HepG2 (cell line): ENCODE measurements around the gene ROMO1. TPM values are rescaled to one million over a fixed set of nuclear protein-coding genes. Genes with fewer than 3 reads are reported as not detected.

Source experiments
- ATF5 ChIP-seq: sonication (generic); formaldehyde crosslinking; IDR thresholded peaks from 2 replicates; pipeline ENCODE4 v1.4.0; 2020; ENCODE audit warnings: mild to moderate bottlenecking, low read depth, missing genetic modification reagents
- ATF7 ChIP-seq, 2 experiments: fragments of 450-650 bp in 1 of 2; sonication (generic) in 1 of 2; formaldehyde crosslinking in 1 of 2; IDR thresholded peaks; 2 replicates each; pipeline versions ENCODE4 v1.4.0 to v1.6.1; 2016 to 2020; ENCODE audit warnings: antibody characterized with exemption in 1 of 2, mild to moderate bottlenecking in 1 of 2, missing genetic modification reagents in 1 of 2
- ATM ChIP-seq: fragments of 450-650 bp; IDR thresholded peaks from 2 replicates; pipeline ENCODE4 v1.7.1; 2017; ENCODE audit warnings: mild to moderate bottlenecking, borderline replicate concordance
- ELF3 ChIP-seq: IDR thresholded peaks from 2 replicates; pipeline ENCODE4 v1.6.1; 2016; ENCODE audit warnings: missing genetic modification reagents, missing compliant biosample characterization
- FOXO1 ChIP-seq: sonication (generic); formaldehyde crosslinking; IDR thresholded peaks from 2 replicates; pipeline ENCODE4 v1.4.0; 2020; ENCODE audit warnings: missing genetic modification reagents
- IRF1 ChIP-seq: sonication (generic); formaldehyde crosslinking; IDR thresholded peaks from 2 replicates; pipeline ENCODE4 v1.4.0; 2020; ENCODE audit warnings: low read depth, mild to moderate bottlenecking, missing genetic modification reagents
- KDM5A ChIP-seq: fragments of 200-600 bp; sonication (generic); IDR thresholded peaks from 2 replicates; pipeline ENCODE4 v1.7.0; 2018; ENCODE audit warnings: antibody characterized with exemption, mild to moderate bottlenecking, low read length, borderline replicate concordance
- MEIS2 ChIP-seq: sonication (generic); formaldehyde crosslinking; IDR thresholded peaks from 2 replicates; pipeline ENCODE4 v1.9.0; 2021; ENCODE audit warnings: mild to moderate bottlenecking, missing genetic modification reagents
- MIER3 ChIP-seq: IDR thresholded peaks from 2 replicates; pipeline ENCODE4 v1.6.1; 2016; ENCODE audit warnings: missing compliant biosample characterization, borderline replicate concordance
- MTA3 ChIP-seq: sonication (generic); formaldehyde crosslinking; IDR thresholded peaks from 2 replicates; pipeline ENCODE4 v1.4.0; 2020; ENCODE audit warnings: missing genetic modification reagents
- PRMT3 ChIP-seq: sonication (generic); formaldehyde crosslinking; IDR thresholded peaks from 2 replicates; pipeline ENCODE4 v1.8.1; 2022; ENCODE audit warnings: low read depth, mild to moderate bottlenecking, moderate library complexity, missing genetic modification reagents, borderline replicate concordance
- SP1 ChIP-seq, 2 experiments: fragments of 450-650 bp in 1 of 2; sonication (generic) in 1 of 2; formaldehyde crosslinking in 1 of 2; IDR thresholded peaks; 2 replicates each; pipeline versions ENCODE4 v1.4.0 to v1.6.1; 2016 to 2020; ENCODE audit warnings: missing genetic modification reagents in 1 of 2
- TGIF2 ChIP-seq: IDR thresholded peaks from 2 replicates; pipeline ENCODE4 v1.6.1; 2016; ENCODE audit warnings: control low read depth, missing compliant biosample characterization
- TMF1 ChIP-seq: sonication (generic); formaldehyde crosslinking; IDR thresholded peaks from 2 replicates; pipeline ENCODE4 v1.8.1; 2022; ENCODE audit warnings: low read depth, missing genetic modification reagents
- ZBTB43 ChIP-seq: sonication (generic); formaldehyde crosslinking; conservative IDR thresholded peaks from 2 replicates; pipeline ENCODE4 v1.4.0; 2020; ENCODE audit warnings: missing genetic modification reagents
- ZNF274 ChIP-seq: sonication (generic); formaldehyde crosslinking; IDR thresholded peaks from 2 replicates; pipeline ENCODE4 v1.5.1; 2020; ENCODE audit warnings: mild to moderate bottlenecking, missing genetic modification reagents
- ZNF350 ChIP-seq: sonication (generic); formaldehyde crosslinking; IDR thresholded peaks from 2 replicates; pipeline ENCODE4 v1.4.0; 2020; ENCODE audit warnings: mild to moderate bottlenecking, low read depth, missing genetic modification reagents, borderline replicate concordance
- ZNF605 ChIP-seq: sonication (generic); formaldehyde crosslinking; IDR thresholded peaks from 2 replicates; pipeline ENCODE4 v1.8.0; 2022; ENCODE audit warnings: mild to moderate bottlenecking, missing genetic modification reagents
- ZNF607 ChIP-seq: sonication (generic); formaldehyde crosslinking; IDR thresholded peaks from 2 replicates; pipeline ENCODE4 v1.5.1; 2020; ENCODE audit warnings: missing genetic modification reagents, mild to moderate bottlenecking, borderline replicate concordance
- ZSCAN29 ChIP-seq: sonication (generic); formaldehyde crosslinking; conservative IDR thresholded peaks from 2 replicates; pipeline ENCODE4 v1.4.0; 2020; ENCODE audit warnings: mild to moderate bottlenecking, missing genetic modification reagents
- polyA plus RNA-seq, 8 experiments: library from polyadenylated mRNA; depleted of rRNA in 3 of 8; stranded (reverse) in 7 of 8; unstranded in 1 of 8; fragments of >200 nt; fragmentation: Illumina TruSeq in 4 of 8; extraction: Trizol in 4 of 8; gene quantifications; 2 replicates each; pipeline versions ENCODE4 v1.2.1 to v1.2.3, GENCODE V29; 2011 to 2016; ENCODE audit warnings: low read depth in 4 of 8, missing spikeins in 1 of 8, mixed read lengths in 1 of 8; ENCODE audit not compliant: insufficient read depth in 1 of 8
- total RNA-seq, 5 experiments: library from RNA; depleted of rRNA; stranded (reverse); fragments of >200 nt; fragmentation: Illumina TruSeq; extraction: Trizol; gene quantifications; 2 replicates each; pipeline ENCODE4 v1.2.3, GENCODE V29; 2016; ENCODE audit warnings: low read depth in 1 of 5
- TF ChIP-seq, protein P1 (sequence below): IDR thresholded peaks from 2 replicates; pipeline ENCODE4 v1.6.1; 2016; ENCODE audit warnings: missing genetic modification reagents, missing compliant biosample characterization
- TF ChIP-seq, protein P2 (sequence below): sonication (generic); formaldehyde crosslinking; IDR thresholded peaks from 2 replicates; pipeline ENCODE4 v1.4.0; 2020; ENCODE audit warnings: missing genetic modification reagents
- TF ChIP-seq, protein P3 (sequence below): sonication (generic); formaldehyde crosslinking; IDR thresholded peaks from 2 replicates; pipeline ENCODE4 v1.5.0; 2020; ENCODE audit warnings: missing genetic modification reagents

ROMO1 gene
- total and polyA plus RNA-seq, 2 of the 13 experiments (the other 11 are each of a cell fraction or from before 2014, with no cell fraction given), result 636 to 755 TPM

GRCh38 chr20:35743693-35744491 lies 44.7 kb downstream of the ROMO1 start (continued):
- TF ChIP-seq ATF7 (IDR thresholded peaks at IDR 0.05) (0 out of 2 replicates have a peak, but pooled peaks have one; percentile 9), ATF7 (CRISPR knock-in tag; IDR thresholded peaks at IDR 0.05) (no peak; the same call in 1 of the 2 replicates), TGIF2 (CRISPR knock-in tag) (no peak), FOXO1 (CRISPR knock-in tag) (peak; percentile 10; the same call in 1 of the 2 replicates), ZSCAN29 (CRISPR knock-in tag) (no peak), KDM5A (no peak), IRF1 (CRISPR knock-in tag) (no peak), SP1 (IDR thresholded peaks at IDR 0.05) (no peak), SP1 (CRISPR knock-in tag; IDR thresholded peaks at IDR 0.05) (no peak; the same call in 1 of the 2 replicates), TMF1 (CRISPR knock-in tag) (no peak), ZNF274 (CRISPR knock-in tag) (no peak), ZBTB43 (no peak), ATM (no peak; the same call in 1 of the 2 replicates), ZNF607 (no peak), ATF5 (CRISPR knock-in tag) (no peak), MTA3 (CRISPR knock-in tag) (no peak), PRMT3 (CRISPR knock-in tag) (0 out of 2 replicates have a peak, but pooled peaks have one; percentile 40), ELF3 (CRISPR knock-in tag) (no peak), ZNF605 (no peak), MEIS2 (no peak), ZNF350 (peak; percentile 53; the same call in 1 of the 2 replicates), MIER3 (CRISPR knock-in tag) (peak; percentile 15; the same call in 1 of the 2 replicates)
- TF ChIP-seq, protein P1, sequence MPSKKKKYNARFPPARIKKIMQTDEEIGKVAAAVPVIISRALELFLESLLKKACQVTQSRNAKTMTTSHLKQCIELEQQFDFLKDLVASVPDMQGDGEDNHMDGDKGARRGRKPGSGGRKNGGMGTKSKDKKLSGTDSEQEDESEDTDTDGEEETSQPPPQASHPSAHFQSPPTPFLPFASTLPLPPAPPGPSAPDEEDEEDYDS (CRISPR knock-in tag), result no peak
- TF ChIP-seq, protein P2, sequence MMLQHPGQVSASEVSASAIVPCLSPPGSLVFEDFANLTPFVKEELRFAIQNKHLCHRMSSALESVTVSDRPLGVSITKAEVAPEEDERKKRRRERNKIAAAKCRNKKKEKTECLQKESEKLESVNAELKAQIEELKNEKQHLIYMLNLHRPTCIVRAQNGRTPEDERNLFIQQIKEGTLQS, result no peak
- TF ChIP-seq, protein P3, sequence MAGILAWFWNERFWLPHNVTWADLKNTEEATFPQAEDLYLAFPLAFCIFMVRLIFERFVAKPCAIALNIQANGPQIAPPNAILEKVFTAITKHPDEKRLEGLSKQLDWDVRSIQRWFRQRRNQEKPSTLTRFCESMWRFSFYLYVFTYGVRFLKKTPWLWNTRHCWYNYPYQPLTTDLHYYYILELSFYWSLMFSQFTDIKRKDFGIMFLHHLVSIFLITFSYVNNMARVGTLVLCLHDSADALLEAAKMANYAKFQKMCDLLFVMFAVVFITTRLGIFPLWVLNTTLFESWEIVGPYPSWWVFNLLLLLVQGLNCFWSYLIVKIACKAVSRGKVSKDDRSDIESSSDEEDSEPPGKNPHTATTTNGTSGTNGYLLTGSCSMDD (CRISPR knock-in tag), result no peak
